Neural progenitor cell (in vitro differentiated cells): ENCODE results near the gene RELL1.

Source experiments
- CTCF ChIP-seq: fragments of 200-600 bp; sonication (generic); IDR thresholded peaks from 2 replicates; pipeline ENCODE4 v1.5.1; 2017; ENCODE audit warnings: antibody characterized with exemption, mild to moderate bottlenecking
- EZH2 ChIP-seq: fragments of 200-600 bp; sonication (generic); IDR thresholded peaks from 2 replicates; pipeline ENCODE4 v1.6.1; 2017; ENCODE audit warnings: antibody characterized with exemption, mild to moderate bottlenecking, moderate library complexity
- EZH2phosphoT487 ChIP-seq: fragments of 200-600 bp; sonication (generic); IDR thresholded peaks from 2 replicates; pipeline ENCODE4 v1.6.1; 2017; ENCODE audit warnings: antibody characterized with exemption

- TF ChIP-seq EZH2: no peak
- no peak for TF ChIP-seq CTCF
- TF ChIP-seq EZH2phosphoT487: no peak
These were observed 123.6 kb downstream of the RELL1 start for GRCh38 chr4:37562592-37562991.
